Kidney epithelial cell (primary cell): Measurements from ENCODE around the gene TMEM165. TPM values are rescaled to one million over a fixed set of nuclear protein-coding genes. Genes with fewer than 3 reads are reported as not detected.

Experiments
- DNase-seq: peaks from one replicate; pipeline ENCODE4 v3.0.0-alpha.2; 2010; ENCODE audit warnings: low read depth
- H3K27me3 ChIP-seq: 2 replicates; pipeline ENCODE4 v1.6.0; 2011; ENCODE audit warnings: low read length; ENCODE audit not compliant: control insufficient read depth, insufficient read depth
- H3K36me3 ChIP-seq: 2 replicates; pipeline ENCODE4 v1.5.1; 2011; ENCODE audit warnings: low read length; ENCODE audit not compliant: control insufficient read depth, insufficient read depth
- H3K4me3 ChIP-seq: 2 replicates; pipeline ENCODE4 v1.5.1; 2011; ENCODE audit warnings: low read depth, mild to moderate bottlenecking, control low read depth, low read length
- CTCF ChIP-seq: IDR thresholded peaks from 2 replicates; pipeline ENCODE4 v1.5.1; 2011; ENCODE audit warnings: mild to moderate bottlenecking, moderate library complexity, low read length, control low read depth, inconsistent platforms; ENCODE audit not compliant: insufficient read depth, poor library complexity, severe bottlenecking
- total RNA-seq: library from RNA; depleted of rRNA; stranded (reverse); fragments of >200 nt; gene quantifications from 2 replicates; pipeline ENCODE4 v1.2.3, GENCODE V29; 2015

Gene TMEM165
- total RNA-seq, 1 donor from 2014 or later: 129 TPM

GRCh38 chr4:55405073-55405472 is 9.3 kb downstream of the TMEM165 start:
- no peaks in the 10 kb centered on the region for H3K27me3 ChIP-seq
- DNase-seq: no peak
- TF ChIP-seq CTCF: no peak
- no peak overlapping the region for H3K4me3 ChIP-seq
- no peaks in the 10 kb centered on the region for H3K36me3 ChIP-seq

GRCh38 chr4:55406545-55406944 is 10.8 kb downstream of the TMEM165 start:
- Histone ChIP-seq H3K27me3 (no peaks in the 10 kb centered on the region), H3K4me3 (no peak overlapping the region), H3K36me3 (no peaks in the 10 kb centered on the region)
- no peak for TF ChIP-seq CTCF
- no peak for DNase-seq

- no peak overlapping the region for H3K4me3 ChIP-seq
- H3K27me3 ChIP-seq: no peaks in the 10 kb centered on the region
- H3K36me3 ChIP-seq: no peaks in the 10 kb centered on the region
- DNase-seq: no peak
- no peak for TF ChIP-seq CTCF
These were observed 11.4 kb downstream of the TMEM165 start for GRCh38 chr4:55407119-55407518.

- DNase-seq: no peak
- Histone ChIP-seq H3K27me3 (no peaks in the 10 kb centered on the region), H3K36me3 (no peaks in the 10 kb centered on the region), H3K4me3 (no peak overlapping the region)
- no peak for TF ChIP-seq CTCF
These were observed 12.0 kb downstream of the TMEM165 start for GRCh38 chr4:55407764-55408163.

- no peak for DNase-seq
- peak; percentile 14 for TF ChIP-seq CTCF
- no peaks in the 10 kb centered on the region for H3K36me3 ChIP-seq
- no peaks in the 10 kb centered on the region for H3K27me3 ChIP-seq
- H3K4me3 ChIP-seq: no peak overlapping the region
These were observed 13.9 kb downstream of the TMEM165 start for GRCh38 chr4:55409468-55410171.

- H3K27me3 ChIP-seq: no peaks in the 10 kb centered on the region
- no peak for DNase-seq
- no peak overlapping the region for H3K4me3 ChIP-seq
- TF ChIP-seq CTCF: no peak
- no peaks in the 10 kb centered on the region for H3K36me3 ChIP-seq
These were observed 14.7 kb downstream of the TMEM165 start for GRCh38 chr4:55410431-55410830.
